H9 (cell line): Measurements from ENCODE around the gene SYCE3. TPM values are rescaled to one million over a fixed set of nuclear protein-coding genes. Genes with fewer than 3 reads are reported as not detected.

Source experiments
- DNase-seq: peaks from one replicate; pipeline ENCODE4 v3.0.0-alpha.2; 2017
- H2AFZ ChIP-seq: one replicate; pipeline ENCODE4 v1.6.1; 2013; ENCODE audit warnings: mild to moderate bottlenecking, low read length, control low read depth, moderate library complexity
- H2AK5ac ChIP-seq: 2 replicates; pipeline ENCODE4 v1.6.1; 2013; ENCODE audit warnings: low read length, control low read depth, mixed read lengths; ENCODE audit not compliant: insufficient read length
- H2BK120ac ChIP-seq: one replicate; pipeline ENCODE4 v1.6.1; 2013; ENCODE audit warnings: low read depth, mild to moderate bottlenecking, low read length, control low read depth, inconsistent platforms; ENCODE audit not compliant: poor library complexity, severe bottlenecking
- H2BK12ac ChIP-seq: 2 replicates; pipeline ENCODE4 v1.6.1; 2013; ENCODE audit warnings: low read length, control low read depth, mixed read lengths, low read depth; ENCODE audit not compliant: insufficient read length
- H2BK15ac ChIP-seq: 2 replicates; pipeline ENCODE4 v1.6.1; 2013; ENCODE audit warnings: low read depth, low read length, control low read depth
- H2BK20ac ChIP-seq: one replicate; pipeline ENCODE4 v1.6.1; 2013; ENCODE audit warnings: low read depth, mild to moderate bottlenecking, low read length, control low read depth, inconsistent platforms; ENCODE audit not compliant: poor library complexity, severe bottlenecking
- H2BK5ac ChIP-seq: 2 replicates; pipeline ENCODE4 v1.6.1; 2013; ENCODE audit warnings: low read length, control low read depth, mixed read lengths; ENCODE audit not compliant: insufficient read length
- H3K14ac ChIP-seq: 2 replicates; pipeline ENCODE4 v1.6.1; 2013; ENCODE audit warnings: low read length, control low read depth; ENCODE audit not compliant: insufficient read depth
- H3K18ac ChIP-seq: 2 replicates; pipeline ENCODE4 v1.6.1; 2013; ENCODE audit warnings: low read depth, mild to moderate bottlenecking, mixed read lengths, low read length, control low read depth; ENCODE audit not compliant: insufficient read length
- H3K23ac ChIP-seq: 2 replicates; pipeline ENCODE4 v1.6.1; 2013; ENCODE audit warnings: low read length, control low read depth, mixed read lengths, low read depth; ENCODE audit not compliant: insufficient read length
- H3K23me2 ChIP-seq: 2 replicates; pipeline ENCODE4 v1.6.1; 2013; ENCODE audit warnings: low read depth, mild to moderate bottlenecking, mixed read lengths, low read length, control low read depth; ENCODE audit not compliant: insufficient read length, poor library complexity, severe bottlenecking
- H3K27ac ChIP-seq: 2 replicates; pipeline ENCODE4 v1.5.1; 2013; ENCODE audit warnings: low read length, control low read depth, mixed read lengths, low read depth; ENCODE audit not compliant: insufficient read length
- H3K27me3 ChIP-seq: 2 replicates; pipeline ENCODE4 v1.6.1; 2013; ENCODE audit warnings: low read length, control low read depth, inconsistent platforms; ENCODE audit not compliant: insufficient read depth
- H3K4ac ChIP-seq: 2 replicates; pipeline ENCODE4 v1.6.1; 2013; ENCODE audit warnings: low read depth, mild to moderate bottlenecking, control low read depth, inconsistent platforms, low read length, moderate library complexity
- H3K4me1 ChIP-seq: 2 replicates; pipeline ENCODE4 v1.6.1; 2013; ENCODE audit warnings: low read length, control low read depth, inconsistent platforms; ENCODE audit not compliant: insufficient read depth
- H3K4me2 ChIP-seq: 2 replicates; pipeline ENCODE4 v1.6.1; 2013; ENCODE audit warnings: low read length, control low read depth, mixed read lengths; ENCODE audit not compliant: insufficient read length, insufficient read depth
- H3K56ac ChIP-seq: 2 replicates; pipeline ENCODE4 v1.6.1; 2013; ENCODE audit warnings: low read depth, mild to moderate bottlenecking, mixed read lengths, low read length, control low read depth; ENCODE audit not compliant: insufficient read length
- H3K79me1 ChIP-seq: 2 replicates; pipeline ENCODE4 v1.6.1; 2013; ENCODE audit warnings: low read depth, mild to moderate bottlenecking, moderate library complexity, low read length, control low read depth, inconsistent platforms; ENCODE audit not compliant: insufficient read depth, poor library complexity, severe bottlenecking
- H3K79me2 ChIP-seq: 2 replicates; pipeline ENCODE4 v1.6.1; 2013; ENCODE audit warnings: low read length, control low read depth, inconsistent platforms; ENCODE audit not compliant: insufficient read depth
- H3K9ac ChIP-seq: 2 replicates; pipeline ENCODE4 v1.6.1; 2013; ENCODE audit warnings: low read length, control low read depth, mixed read lengths; ENCODE audit not compliant: insufficient read length; ENCODE audit errors: extremely low read depth
- H3K9me3 ChIP-seq: one replicate; pipeline ENCODE4 v1.6.1; 2013; ENCODE audit warnings: low read depth, low read length, inconsistent platforms; ENCODE audit not compliant: control insufficient read depth
- H3T11ph ChIP-seq: one replicate; pipeline ENCODE4 v1.6.1; 2013; ENCODE audit warnings: mild to moderate bottlenecking, low read length, control low read depth, inconsistent platforms
- H4K20me1 ChIP-seq: one replicate; pipeline ENCODE4 v1.6.1; 2013; ENCODE audit not compliant: control insufficient read depth, insufficient read length, insufficient read depth
- H4K5ac ChIP-seq: 2 replicates; pipeline ENCODE4 v1.6.1; 2013; ENCODE audit warnings: low read depth, mild to moderate bottlenecking, mixed read lengths, low read length, control low read depth; ENCODE audit not compliant: insufficient read length
- H4K8ac ChIP-seq: replicated peaks from 2 replicates; pipeline ENCODE4 v1.6.1; 2013; ENCODE audit warnings: low read length, control low read depth, mixed read lengths, low read depth; ENCODE audit not compliant: insufficient read length
- H4K91ac ChIP-seq: 2 replicates; pipeline ENCODE4 v1.6.1; 2013; ENCODE audit warnings: low read depth, mild to moderate bottlenecking, moderate library complexity, mixed read lengths, low read length, control low read depth; ENCODE audit not compliant: insufficient read length
- H3K27ac Mint-ChIP-seq, 3 experiments: 2 replicates in 2 of 3; 3 replicates in 1 of 3; pipeline ENCODE4 v1.8.0; 2020 to 2021; ENCODE audit warnings: mixed read lengths in 3 of 3, mild to moderate bottlenecking in 1 of 3, moderate library complexity in 1 of 3
- H3K27me3 Mint-ChIP-seq: 2 replicates; pipeline ENCODE4 v1.8.0; 2021; ENCODE audit warnings: low read depth, mild to moderate bottlenecking, moderate library complexity, mixed read lengths
- H3K36me3 Mint-ChIP-seq, 3 experiments: 2 replicates in 2 of 3; 3 replicates in 1 of 3; pipeline ENCODE4 v1.8.0; 2020 to 2021; ENCODE audit warnings: low read depth in 3 of 3, mixed read lengths in 3 of 3; ENCODE audit not compliant: insufficient read depth in 1 of 3
- H3K4me1 Mint-ChIP-seq, 2 experiments: 2 replicates each; pipeline ENCODE4 v1.8.0; 2020; ENCODE audit warnings: mixed read lengths in 2 of 2
- H3K4me3 Mint-ChIP-seq, 2 experiments: 2 replicates in 1 of 2; 3 replicates in 1 of 2; pipeline ENCODE4 v1.8.0; 2020 to 2021; ENCODE audit warnings: mild to moderate bottlenecking in 2 of 2, mixed read lengths in 2 of 2, moderate library complexity in 1 of 2
- H3K9me3 Mint-ChIP-seq, 2 experiments: 2 replicates in 1 of 2; 3 replicates in 1 of 2; pipeline ENCODE4 v1.8.0; 2020; ENCODE audit warnings: mild to moderate bottlenecking in 2 of 2, mixed read lengths in 2 of 2, moderate library complexity in 1 of 2
- WGBS: extraction: QIAGEN DNeasy Blood & Tissue Kit; methylation state at CpG from one replicate; pipeline ENCODE4 v1.1.7; 2013; ENCODE audit warnings: missing lambda C conversion rate, low lambda C conversion rate, mixed read lengths; ENCODE audit not compliant: insufficient read length; ENCODE audit errors: extremely low coverage; 5-methylcytosine and 5-hydroxymethylcytosine counted together
- total RNA-seq: library from RNA; stranded (reverse); gene quantifications from 2 replicates; pipeline ENCODE4 v1.2.1, GENCODE V29; 2021
- TF ChIP-seq, protein P1 (sequence below): fragments of 200-600 bp; sonication (generic); conservative IDR thresholded peaks from 3 replicates; pipeline ENCODE4 v1.8.0; 2021; ENCODE audit warnings: antibody characterized with exemption, mild to moderate bottlenecking

The SYCE3 gene
- total RNA-seq, 1 experiment from 2014 or later, result 0.85 TPM

GRCh38 chr22:50611341-50612060 lies 48.8 kb upstream of the SYCE3 start:
- Histone ChIP-seq H2BK12ac (no peak overlapping the region), H2BK20ac (no peak overlapping the region), H3K79me1 (no peaks in the 10 kb centered on the region), H2BK5ac (no peak overlapping the region), H3K27ac (no peak overlapping the region), H4K91ac (no peak overlapping the region), H2AFZ (no peak overlapping the region), H3K27me3 (no peaks in the 10 kb centered on the region), H3K23ac (no peak overlapping the region), H3K18ac (no peak overlapping the region), H3K4ac (no peak overlapping the region), H2BK120ac (no peak overlapping the region), H2AK5ac (no peak overlapping the region), H3K56ac (no peak overlapping the region), H3K14ac (no peak overlapping the region), H2BK15ac (no peak overlapping the region), H3K4me2 (no peak overlapping the region), H4K8ac (no peak overlapping the region), H3K4me1 (peaks cover 3% of the 10 kb centered on the region; the same call in 1 of the 2 replicates), H4K5ac (no peak overlapping the region), H3K9me3 (no peaks in the 10 kb centered on the region), H3K79me2 (no peaks in the 10 kb centered on the region), H3K9ac (no peak overlapping the region), H3T11ph (no peak overlapping the region), H3K23me2 (peaks cover 5% of the 10 kb centered on the region), H4K20me1 (no peaks in the 10 kb centered on the region)
- Mint-ChIP-seq H3K4me3 (no peak overlapping the region), H3K27ac (no peak overlapping the region), H3K9me3 (peaks cover 0 to 3% of the 10 kb centered on the region in 2 experiments; a peak in 1 of 5 replicates), H3K4me1 (peaks cover 10 to 16% of the 10 kb centered on the region in 2 experiments), H3K27me3 (peaks cover 41% of the 10 kb centered on the region), H3K36me3 (no peaks in the 10 kb centered on the region; a peak in 2 of 7 replicates)
- no peak for DNase-seq
- WGBS, result no CpG with 5 or more reads among the region's 26 CpGs
- TF ChIP-seq, protein P1, sequence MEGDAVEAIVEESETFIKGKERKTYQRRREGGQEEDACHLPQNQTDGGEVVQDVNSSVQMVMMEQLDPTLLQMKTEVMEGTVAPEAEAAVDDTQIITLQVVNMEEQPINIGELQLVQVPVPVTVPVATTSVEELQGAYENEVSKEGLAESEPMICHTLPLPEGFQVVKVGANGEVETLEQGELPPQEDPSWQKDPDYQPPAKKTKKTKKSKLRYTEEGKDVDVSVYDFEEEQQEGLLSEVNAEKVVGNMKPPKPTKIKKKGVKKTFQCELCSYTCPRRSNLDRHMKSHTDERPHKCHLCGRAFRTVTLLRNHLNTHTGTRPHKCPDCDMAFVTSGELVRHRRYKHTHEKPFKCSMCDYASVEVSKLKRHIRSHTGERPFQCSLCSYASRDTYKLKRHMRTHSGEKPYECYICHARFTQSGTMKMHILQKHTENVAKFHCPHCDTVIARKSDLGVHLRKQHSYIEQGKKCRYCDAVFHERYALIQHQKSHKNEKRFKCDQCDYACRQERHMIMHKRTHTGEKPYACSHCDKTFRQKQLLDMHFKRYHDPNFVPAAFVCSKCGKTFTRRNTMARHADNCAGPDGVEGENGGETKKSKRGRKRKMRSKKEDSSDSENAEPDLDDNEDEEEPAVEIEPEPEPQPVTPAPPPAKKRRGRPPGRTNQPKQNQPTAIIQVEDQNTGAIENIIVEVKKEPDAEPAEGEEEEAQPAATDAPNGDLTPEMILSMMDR, result no peak
